ENCODE results near the gene TMEM175. TPM values are rescaled to one million over a fixed set of nuclear protein-coding genes. Genes with fewer than 3 reads are reported as not detected.
A peak's percentile ranks its signal among the peaks of the same experiment; 100 is the strongest.

Gene TMEM175
- total and polyA plus RNA-seq, 2 of the 13 experiments (the other 11 are each of a cell fraction or from before 2014, with no cell fraction given), result 5.1 to 9.9 TPM

DNA sequence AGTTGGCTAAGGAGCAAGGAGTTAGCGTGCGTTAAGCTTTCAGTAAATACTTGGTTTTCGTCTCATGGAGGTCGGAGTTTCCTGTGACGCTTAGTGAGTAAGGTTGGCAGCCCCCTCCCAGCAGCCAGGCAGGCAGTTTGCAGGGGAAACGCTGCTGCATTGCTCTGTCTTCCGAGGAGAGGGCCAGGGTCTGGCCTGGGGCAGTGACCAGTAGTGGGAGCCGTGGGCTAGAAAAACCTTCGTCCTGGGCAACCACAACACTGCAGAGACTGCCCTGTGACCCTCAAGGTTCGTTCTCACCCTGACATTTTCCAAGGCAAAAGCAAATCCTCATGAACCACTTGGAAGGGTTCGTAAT, 432 bp downstream of the TMEM175 start (continued):
- TF ChIP-seq ZNF761 (CRISPR knock-in tag; conservative IDR thresholded peaks at IDR 0.05), result no peak
- TF ChIP-seq SETDB1 (CRISPR knock-in tag; IDR thresholded peaks at IDR 0.05; ENCODE audit: borderline replicate concordance), result no peak
- 0 out of 2 replicates have a peak, but pooled peaks have one; percentile 10 for TF ChIP-seq ZNF547 (CRISPR knock-in tag; IDR thresholded peaks at IDR 0.05)
- TF ChIP-seq, protein P1, sequence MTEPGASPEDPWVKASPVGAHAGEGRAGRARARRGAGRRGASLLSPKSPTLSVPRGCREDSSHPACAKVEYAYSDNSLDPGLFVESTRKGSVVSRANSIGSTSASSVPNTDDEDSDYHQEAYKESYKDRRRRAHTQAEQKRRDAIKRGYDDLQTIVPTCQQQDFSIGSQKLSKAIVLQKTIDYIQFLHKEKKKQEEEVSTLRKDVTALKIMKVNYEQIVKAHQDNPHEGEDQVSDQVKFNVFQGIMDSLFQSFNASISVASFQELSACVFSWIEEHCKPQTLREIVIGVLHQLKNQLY (CRISPR knock-in tag; IDR thresholded peaks at IDR 0.05), result no peak
- TF ChIP-seq NAIF1 (CRISPR knock-in tag; IDR thresholded peaks at IDR 0.05; ENCODE audit: borderline replicate concordance), result no peak; the same call in 1 of the 2 replicates
- TF ChIP-seq ZNF225 (CRISPR knock-in tag; IDR thresholded peaks at IDR 0.05), result no peak
- no peak for TF ChIP-seq SOX6 (IDR thresholded peaks at IDR 0.05)
- peak; percentile 15; the same call in 1 of the 2 replicates for TF ChIP-seq SOX6 (CRISPR knock-in tag; IDR thresholded peaks at IDR 0.05)
- TF ChIP-seq ZNF12 (CRISPR knock-in tag; IDR thresholded peaks at IDR 0.05), result no peak
- peak; percentile 70 for TF ChIP-seq STAG1 (CRISPR knock-in tag; IDR thresholded peaks at IDR 0.05)
- TF ChIP-seq, protein P2, sequence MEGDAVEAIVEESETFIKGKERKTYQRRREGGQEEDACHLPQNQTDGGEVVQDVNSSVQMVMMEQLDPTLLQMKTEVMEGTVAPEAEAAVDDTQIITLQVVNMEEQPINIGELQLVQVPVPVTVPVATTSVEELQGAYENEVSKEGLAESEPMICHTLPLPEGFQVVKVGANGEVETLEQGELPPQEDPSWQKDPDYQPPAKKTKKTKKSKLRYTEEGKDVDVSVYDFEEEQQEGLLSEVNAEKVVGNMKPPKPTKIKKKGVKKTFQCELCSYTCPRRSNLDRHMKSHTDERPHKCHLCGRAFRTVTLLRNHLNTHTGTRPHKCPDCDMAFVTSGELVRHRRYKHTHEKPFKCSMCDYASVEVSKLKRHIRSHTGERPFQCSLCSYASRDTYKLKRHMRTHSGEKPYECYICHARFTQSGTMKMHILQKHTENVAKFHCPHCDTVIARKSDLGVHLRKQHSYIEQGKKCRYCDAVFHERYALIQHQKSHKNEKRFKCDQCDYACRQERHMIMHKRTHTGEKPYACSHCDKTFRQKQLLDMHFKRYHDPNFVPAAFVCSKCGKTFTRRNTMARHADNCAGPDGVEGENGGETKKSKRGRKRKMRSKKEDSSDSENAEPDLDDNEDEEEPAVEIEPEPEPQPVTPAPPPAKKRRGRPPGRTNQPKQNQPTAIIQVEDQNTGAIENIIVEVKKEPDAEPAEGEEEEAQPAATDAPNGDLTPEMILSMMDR (CRISPR knock-in tag; IDR thresholded peaks at IDR 0.05), result peak; percentile 75
- TF ChIP-seq IRX3 (CRISPR knock-in tag; IDR thresholded peaks at IDR 0.05; ENCODE audit: borderline replicate concordance, low read depth), result no peak
- TF ChIP-seq, protein P3, sequence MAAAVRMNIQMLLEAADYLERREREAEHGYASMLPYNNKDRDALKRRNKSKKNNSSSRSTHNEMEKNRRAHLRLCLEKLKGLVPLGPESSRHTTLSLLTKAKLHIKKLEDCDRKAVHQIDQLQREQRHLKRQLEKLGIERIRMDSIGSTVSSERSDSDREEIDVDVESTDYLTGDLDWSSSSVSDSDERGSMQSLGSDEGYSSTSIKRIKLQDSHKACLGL (CRISPR knock-in tag; IDR thresholded peaks at IDR 0.05), result no peak; the same call in 1 of the 2 replicates
- TF ChIP-seq, protein P4, sequence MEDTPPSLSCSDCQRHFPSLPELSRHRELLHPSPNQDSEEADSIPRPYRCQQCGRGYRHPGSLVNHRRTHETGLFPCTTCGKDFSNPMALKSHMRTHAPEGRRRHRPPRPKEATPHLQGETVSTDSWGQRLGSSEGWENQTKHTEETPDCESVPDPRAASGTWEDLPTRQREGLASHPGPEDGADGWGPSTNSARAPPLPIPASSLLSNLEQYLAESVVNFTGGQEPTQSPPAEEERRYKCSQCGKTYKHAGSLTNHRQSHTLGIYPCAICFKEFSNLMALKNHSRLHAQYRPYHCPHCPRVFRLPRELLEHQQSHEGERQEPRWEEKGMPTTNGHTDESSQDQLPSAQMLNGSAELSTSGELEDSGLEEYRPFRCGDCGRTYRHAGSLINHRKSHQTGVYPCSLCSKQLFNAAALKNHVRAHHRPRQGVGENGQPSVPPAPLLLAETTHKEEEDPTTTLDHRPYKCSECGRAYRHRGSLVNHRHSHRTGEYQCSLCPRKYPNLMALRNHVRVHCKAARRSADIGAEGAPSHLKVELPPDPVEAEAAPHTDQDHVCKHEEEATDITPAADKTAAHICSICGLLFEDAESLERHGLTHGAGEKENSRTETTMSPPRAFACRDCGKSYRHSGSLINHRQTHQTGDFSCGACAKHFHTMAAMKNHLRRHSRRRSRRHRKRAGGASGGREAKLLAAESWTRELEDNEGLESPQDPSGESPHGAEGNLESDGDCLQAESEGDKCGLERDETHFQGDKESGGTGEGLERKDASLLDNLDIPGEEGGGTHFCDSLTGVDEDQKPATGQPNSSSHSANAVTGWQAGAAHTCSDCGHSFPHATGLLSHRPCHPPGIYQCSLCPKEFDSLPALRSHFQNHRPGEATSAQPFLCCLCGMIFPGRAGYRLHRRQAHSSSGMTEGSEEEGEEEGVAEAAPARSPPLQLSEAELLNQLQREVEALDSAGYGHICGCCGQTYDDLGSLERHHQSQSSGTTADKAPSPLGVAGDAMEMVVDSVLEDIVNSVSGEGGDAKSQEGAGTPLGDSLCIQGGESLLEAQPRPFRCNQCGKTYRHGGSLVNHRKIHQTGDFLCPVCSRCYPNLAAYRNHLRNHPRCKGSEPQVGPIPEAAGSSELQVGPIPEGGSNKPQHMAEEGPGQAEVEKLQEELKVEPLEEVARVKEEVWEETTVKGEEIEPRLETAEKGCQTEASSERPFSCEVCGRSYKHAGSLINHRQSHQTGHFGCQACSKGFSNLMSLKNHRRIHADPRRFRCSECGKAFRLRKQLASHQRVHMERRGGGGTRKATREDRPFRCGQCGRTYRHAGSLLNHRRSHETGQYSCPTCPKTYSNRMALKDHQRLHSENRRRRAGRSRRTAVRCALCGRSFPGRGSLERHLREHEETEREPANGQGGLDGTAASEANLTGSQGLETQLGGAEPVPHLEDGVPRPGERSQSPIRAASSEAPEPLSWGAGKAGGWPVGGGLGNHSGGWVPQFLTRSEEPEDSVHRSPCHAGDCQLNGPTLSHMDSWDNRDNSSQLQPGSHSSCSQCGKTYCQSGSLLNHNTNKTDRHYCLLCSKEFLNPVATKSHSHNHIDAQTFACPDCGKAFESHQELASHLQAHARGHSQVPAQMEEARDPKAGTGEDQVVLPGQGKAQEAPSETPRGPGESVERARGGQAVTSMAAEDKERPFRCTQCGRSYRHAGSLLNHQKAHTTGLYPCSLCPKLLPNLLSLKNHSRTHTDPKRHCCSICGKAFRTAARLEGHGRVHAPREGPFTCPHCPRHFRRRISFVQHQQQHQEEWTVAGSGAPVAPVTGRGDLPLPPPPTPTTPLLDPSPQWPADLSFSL (CRISPR knock-in tag; IDR thresholded peaks at IDR 0.05), result no peak
- TF ChIP-seq MAFG (CRISPR knock-in tag; IDR thresholded peaks at IDR 0.05), result no peak
- no peak for TF ChIP-seq TBX3 (IDR thresholded peaks at IDR 0.05; ENCODE audit: borderline replicate concordance)
- TF ChIP-seq, protein P5, sequence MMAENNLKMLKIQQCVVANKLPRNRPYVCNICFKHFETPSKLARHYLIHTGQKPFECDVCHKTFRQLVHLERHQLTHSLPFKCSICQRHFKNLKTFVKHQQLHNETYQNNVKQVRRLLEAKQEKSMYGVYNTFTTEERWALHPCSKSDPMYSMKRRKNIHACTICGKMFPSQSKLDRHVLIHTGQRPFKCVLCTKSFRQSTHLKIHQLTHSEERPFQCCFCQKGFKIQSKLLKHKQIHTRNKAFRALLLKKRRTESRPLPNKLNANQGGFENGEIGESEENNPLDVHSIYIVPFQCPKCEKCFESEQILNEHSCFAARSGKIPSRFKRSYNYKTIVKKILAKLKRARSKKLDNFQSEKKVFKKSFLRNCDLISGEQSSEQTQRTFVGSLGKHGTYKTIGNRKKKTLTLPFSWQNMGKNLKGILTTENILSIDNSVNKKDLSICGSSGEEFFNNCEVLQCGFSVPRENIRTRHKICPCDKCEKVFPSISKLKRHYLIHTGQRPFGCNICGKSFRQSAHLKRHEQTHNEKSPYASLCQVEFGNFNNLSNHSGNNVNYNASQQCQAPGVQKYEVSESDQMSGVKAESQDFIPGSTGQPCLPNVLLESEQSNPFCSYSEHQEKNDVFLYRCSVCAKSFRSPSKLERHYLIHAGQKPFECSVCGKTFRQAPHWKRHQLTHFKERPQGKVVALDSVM (CRISPR knock-in tag; IDR thresholded peaks at IDR 0.05), result peak; percentile 61
- TF ChIP-seq, protein P6, sequence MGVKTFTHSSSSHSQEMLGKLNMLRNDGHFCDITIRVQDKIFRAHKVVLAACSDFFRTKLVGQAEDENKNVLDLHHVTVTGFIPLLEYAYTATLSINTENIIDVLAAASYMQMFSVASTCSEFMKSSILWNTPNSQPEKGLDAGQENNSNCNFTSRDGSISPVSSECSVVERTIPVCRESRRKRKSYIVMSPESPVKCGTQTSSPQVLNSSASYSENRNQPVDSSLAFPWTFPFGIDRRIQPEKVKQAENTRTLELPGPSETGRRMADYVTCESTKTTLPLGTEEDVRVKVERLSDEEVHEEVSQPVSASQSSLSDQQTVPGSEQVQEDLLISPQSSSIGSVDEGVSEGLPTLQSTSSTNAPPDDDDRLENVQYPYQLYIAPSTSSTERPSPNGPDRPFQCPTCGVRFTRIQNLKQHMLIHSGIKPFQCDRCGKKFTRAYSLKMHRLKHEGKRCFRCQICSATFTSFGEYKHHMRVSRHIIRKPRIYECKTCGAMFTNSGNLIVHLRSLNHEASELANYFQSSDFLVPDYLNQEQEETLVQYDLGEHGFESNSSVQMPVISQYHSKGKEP (CRISPR knock-in tag; IDR thresholded peaks at IDR 0.05), result no peak

Measured in HepG2 (cell line).